GM15510 (cell line): ENCODE results near the gene SHC1.

Experiments used
- POLR2A ChIP-seq: IDR thresholded peaks from 3 replicates; pipeline ENCODE4 v1.6.1; 2011; ENCODE audit warnings: borderline replicate concordance; ENCODE audit not compliant: insufficient read length; ENCODE audit errors: extremely low read depth

The SHC1 gene

DNA sequence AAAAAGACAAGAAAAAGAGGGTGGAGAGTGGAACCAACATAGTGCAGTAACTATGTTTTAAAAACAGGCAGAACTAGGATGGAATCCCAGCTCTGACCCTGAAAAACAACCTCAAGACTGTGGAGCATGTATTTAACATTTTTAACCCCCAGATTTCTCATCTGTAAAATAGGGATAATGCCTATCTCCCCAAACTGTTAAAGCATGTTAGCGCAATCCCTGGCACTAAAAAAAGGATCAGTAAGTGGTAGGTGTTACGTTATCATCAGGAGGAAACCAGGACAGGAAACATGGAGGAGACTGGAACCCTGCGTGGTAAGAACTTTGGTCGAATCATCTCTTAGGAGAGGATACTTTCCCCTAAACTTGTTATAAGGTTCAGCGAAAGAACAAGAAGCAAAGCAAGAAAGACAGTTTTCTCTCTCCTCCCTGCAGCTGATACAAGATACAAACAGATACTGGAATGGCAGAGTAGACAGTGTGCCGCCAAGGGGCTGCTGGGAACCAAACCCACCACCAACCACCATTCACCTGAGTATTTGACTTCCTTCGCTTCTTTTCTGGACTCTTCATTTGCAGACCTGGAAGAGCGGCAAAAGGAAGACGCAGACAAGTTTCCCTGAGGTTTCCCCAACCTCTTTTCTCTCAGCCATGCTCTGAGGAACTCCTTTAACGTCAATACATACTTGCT lies 10.0 kb downstream of the SHC1 start:
- TF ChIP-seq POLR2A, result no peak

DNA sequence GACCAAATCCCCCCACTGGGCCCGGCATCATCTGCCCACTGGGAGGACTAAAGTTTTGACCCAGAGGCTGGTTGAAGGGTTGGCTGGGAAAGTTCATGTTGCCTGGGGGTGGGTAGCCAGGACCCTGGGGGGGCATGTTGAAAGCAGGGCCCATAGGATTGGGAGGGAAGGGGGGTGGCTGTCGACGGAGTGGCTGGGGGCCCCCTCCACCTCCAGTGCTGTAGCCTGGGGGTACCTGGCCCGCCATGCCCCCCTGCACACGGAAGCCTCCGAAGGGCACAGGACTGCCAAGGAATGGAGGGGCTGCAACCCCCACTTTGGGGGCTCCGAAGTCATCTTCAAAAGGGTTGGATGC lies 11.1 kb downstream of the SHC1 start:
- TF ChIP-seq POLR2A, result no peak

DNA sequence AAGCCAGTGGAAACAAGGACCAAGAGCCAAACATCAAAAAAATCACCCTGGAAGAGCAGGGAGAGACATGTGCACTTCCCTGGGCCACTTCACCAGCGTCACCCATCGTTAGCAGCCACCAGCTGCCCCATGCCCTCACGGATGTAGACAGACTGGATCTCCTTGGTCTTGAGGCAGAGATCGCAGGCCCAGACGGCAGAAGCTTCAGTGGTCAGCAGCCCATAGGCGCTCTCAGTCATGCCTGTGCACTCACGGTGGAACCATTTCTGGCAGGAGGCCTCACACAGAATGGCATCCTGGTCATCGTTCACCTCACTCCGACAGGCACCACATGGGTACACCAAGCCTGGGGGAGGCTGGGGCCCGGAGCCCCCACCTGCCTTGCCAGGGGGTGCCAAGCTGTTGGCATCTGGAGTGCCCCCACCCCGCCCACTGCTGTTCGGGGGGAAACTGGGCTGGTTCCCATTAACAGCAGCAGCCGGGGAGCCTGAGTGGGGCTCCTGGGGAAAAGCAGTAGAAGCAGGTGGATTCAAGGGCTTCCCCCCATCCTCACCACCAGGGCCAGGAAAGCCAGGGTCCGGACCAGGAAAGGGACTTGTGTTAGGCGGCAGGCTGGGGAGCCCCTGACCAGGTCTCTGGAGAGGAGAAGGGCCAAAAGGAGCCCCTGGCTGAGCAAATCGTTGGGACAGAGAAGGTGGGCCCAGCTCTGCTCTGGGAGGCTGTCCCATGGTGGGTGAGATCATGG lies 11.7 kb downstream of the SHC1 start:
- TF ChIP-seq POLR2A, result no peak

DNA sequence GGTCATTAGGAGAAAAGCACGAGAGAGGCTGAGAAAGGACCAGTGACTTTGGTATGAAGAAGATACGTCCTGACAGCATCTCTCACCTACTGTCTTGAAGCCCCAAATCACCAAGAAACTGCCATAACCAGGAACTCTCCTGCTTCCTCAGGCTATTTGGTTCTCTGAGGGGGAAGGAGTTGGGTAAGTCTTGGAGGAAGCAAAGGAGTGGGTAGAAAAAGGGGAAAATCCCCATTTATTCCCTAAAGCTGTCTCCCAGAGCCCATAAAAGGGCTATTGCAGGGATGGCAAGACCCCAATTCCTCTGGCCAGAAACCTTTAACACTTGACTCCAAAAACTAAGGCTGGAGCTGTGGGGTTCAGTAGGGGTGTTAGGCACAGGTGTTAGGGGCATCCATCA lies 12.5 kb downstream of the SHC1 start:
- no peak for TF ChIP-seq POLR2A

DNA sequence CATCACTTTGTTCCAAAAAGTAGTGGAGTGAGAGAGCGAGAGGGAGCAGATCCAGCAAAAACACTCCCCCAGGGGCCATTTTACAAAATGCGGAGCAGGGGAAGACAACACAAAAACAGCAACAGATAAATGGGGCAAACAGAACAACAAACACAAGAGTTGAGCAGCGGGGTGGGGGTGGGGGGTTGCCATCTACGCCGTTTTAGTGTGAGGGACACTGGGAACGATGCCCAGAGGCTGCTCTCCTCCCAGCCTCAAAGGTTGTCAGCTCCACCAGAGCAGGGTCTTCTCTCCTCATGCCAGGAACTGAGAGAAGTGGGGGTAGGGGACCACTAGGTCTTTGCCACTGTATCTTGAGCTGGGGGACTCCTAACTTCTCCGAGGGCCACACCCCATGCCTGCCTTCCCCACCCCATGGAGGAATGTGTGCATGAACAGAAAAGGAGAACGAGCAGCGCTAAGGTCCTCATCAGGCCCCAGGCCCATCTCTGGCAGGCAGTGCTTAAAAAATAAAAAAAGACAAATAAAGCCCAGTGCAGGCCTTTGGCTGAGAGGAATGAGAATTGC lies 13.4 kb downstream of the SHC1 start:
- no peak for TF ChIP-seq POLR2A

DNA sequence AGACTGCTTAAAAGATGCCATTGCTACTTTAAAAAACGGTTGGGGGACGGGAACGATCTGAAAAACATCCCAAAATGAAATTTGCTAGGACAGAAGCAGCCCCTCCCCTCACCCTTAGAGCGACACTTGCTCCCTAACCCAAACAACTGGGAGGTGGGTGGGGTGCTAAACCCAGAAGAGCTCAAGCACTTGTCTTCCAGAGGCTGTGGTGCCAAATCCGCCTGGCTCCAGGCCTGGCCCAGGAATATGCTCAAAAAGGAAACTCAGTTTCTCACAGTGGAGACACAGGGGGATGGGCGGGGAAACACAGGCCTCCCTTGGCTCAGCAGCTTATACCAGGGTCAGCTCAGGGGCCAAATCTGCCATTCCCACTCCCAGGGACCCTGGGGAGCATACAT lies 14.0 kb downstream of the SHC1 start:
- TF ChIP-seq POLR2A, result no peak

DNA sequence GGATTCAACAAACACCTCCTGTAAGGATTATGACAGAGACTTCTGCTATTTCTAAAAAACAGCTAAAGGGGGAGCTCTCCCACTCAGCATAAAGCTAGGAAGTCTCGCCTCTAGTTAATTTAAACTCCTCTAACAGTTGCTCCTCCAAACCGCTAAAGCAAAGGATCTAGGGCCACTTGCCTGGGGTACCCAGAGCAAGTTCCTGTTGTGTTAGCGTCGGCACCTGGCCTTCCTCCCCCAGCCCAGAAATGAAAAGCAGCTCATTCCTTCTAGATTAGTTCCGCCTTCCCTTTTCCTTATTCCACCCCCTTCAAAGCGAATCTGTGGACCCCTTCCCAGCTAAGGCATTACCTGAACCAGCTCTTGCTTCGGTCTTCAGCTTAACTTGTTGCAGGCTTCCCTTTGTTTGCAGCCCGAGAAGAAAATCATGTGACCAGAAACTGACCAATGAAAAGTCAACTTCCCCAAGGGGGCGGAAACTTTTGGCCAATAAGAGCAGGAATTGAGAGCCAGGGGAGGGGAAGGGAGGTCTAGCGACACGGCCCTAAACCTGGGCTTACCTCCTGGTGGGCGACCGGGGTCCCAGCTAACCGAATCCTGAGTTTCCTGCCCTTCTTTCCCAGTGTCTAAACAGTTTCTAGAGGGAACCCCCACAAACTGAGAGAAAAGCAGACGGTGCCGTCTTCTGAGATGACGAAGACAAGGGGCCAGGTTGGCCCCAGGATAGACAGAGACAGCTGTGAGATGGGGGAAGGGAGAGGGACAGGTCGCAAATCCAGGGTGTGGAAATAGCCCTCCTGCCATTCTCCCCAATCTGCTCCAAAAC lies 14.6 kb downstream of the SHC1 start, which contains the start of gene PBXIP1:
Gene PBXIP1 (minus strand): TSS at position 382 of the 826 bp plus-strand sequence. CDS start 2,378 bp downstream, outside the sequence.
- TF ChIP-seq POLR2A, result no peak

DNA sequence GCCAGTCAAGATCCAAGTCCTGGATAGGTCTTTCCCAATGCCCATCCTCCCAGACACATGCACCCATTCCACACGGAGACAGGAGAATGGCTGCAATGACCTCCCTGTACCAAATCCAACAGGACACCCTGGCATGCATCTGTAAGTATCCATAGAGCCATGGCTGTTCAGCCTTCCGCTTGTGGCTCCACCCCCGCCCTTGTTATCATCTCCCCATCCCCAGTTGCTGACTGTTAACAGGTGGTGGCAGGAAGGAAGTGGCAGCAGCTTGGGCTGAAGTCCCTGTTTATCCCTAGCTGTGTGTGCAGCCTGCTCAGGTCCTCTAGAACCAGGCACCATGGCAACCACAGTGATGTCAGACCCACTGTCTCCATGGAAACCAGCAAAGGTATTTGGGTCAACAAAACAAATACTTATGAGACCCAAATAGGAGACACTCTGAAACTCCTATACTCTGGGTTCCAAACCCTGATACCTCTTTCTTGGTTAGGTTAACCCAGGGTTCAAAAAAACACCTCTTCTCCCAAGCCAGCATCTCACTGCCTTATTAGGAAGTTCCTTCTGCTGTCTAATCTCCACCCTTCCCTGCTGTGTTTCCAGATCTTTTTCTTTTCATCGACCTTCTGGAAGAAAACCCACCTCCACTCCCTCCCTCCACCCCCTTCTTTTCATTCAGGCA lies 15.4 kb downstream of the SHC1 start:
- no peak for TF ChIP-seq POLR2A

DNA sequence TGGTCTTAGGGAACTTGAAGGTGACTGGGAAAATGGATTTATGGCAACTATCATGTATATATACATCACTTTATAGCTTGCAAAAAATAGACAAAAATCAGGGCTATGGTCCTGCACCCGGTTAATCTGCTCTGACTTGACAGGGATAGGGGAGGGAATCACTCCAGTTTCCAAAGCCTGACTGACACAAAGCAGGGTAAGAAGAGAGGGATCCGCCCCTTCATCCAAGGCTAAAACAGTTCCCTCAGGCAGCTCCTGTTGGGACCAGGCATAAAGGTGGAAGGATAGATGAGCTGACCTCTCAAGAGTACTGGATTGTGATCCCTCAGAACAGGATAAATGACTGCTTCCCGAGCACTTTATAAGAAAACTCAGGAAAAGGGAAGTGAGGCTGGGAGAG lies 16.0 kb downstream of the SHC1 start:
- TF ChIP-seq POLR2A, result no peak

DNA sequence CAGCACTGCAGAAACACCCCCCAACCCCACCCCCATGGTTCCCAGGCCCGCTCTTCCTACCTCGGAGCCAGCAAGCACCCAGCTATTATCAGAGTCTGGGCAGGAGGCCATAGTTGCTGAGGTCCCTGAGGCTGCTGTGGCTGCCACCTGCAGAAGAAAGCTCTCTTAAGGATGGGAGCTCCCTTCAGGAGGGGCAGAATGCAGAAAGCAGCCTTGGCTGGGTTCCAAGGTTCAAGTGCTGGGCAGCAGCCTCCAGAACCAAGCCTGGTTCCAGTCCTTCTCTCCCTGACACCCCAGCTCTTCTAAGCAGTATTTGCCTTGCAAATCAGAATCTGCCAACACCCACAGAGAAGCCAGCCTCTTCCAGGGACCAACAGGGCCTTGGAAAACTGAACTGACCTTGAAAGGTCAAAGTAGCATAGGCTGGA lies 16.9 kb downstream of the SHC1 start:
- TF ChIP-seq POLR2A, result no peak

DNA sequence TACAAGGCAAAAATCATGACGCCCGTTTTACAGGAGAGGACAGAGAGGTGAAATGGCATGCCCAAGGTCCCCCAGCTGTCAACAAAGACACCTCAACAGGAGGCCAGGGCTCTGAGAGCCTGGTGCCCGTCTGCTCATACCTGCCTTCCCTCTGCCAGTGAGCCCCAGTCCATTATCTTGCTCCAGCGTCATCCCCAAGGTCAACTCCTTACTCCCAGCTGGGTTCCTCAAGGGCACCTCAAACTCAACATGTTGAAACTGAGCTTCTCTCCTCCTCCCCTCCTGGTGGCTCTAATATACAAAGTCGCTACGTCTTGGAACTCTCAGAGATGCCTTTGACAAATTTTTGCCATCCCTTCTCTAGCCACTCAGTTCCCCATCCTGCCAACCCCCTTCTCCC lies 17.9 kb downstream of the SHC1 start:
- TF ChIP-seq POLR2A, result no peak

DNA sequence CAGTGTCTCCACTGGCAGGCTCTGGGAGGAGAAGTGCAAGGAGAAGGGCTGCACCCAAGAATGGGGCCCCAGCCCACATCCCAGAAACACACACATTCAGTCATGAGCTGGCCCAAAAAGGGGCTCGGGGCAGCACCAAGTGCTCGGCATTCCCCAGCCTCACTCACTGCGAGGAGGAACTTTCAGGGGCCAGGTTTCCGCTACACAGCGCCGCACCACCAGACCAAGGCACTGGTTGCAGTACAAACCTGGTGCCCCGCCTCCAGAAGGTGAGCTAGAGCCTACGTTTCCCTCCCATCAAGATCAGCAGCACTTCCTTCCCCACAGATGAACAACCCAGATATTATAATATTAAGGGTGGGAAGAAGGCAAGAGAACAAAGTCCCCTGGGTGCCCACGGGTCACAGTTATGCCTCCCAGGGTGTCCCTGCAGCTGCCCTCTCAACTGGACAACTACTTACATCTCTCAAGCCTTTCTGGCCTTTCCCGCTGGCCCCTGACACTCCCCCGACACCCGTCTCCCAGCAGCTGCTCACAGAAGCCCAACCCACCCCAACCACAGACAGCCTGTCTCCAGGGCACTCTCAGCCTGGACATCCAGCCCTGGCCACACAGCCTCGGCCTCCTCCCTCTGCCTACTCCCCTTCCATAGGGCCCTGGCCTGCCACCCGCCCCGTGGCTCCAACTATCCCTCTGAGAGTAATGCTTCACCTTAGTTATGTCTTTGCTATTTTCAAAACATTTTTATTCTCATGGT lies 18.5 kb downstream of the SHC1 start:
- TF ChIP-seq POLR2A, result no peak

DNA sequence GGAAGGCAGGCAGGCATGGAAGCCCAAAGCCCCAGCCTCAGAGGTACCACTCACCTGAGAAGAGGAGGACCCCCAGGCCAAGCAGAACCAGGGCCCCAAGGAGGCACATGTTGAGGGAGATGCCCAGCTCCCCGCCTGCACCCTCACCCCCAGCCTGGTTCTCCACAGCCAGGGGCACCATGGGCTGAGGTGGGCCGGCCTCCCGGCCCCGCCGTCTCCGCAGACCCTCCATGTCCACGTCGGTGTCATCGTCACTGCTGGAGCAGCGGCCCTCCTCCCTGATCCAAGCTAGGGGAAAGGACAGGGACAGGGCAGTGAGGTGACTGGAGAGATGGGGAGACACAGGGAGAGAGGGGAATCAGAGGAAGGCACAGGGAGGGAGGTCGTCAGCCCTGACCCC lies 22.5 kb downstream of the SHC1 start:
- TF ChIP-seq POLR2A, result no peak
